GM19463 (cell line): ENCODE measurements around the gene FOSL1.

ENCODE experiments used
- ATAC-seq: cut with Tn5 transposase; IDR thresholded peaks from one replicate; pipeline ENCODE4 v1.9.1; 2021; ENCODE audit warnings: mild to moderate bottlenecking, moderate library complexity; ENCODE audit not compliant: unreplicated experiment

Gene FOSL1

DNA sequence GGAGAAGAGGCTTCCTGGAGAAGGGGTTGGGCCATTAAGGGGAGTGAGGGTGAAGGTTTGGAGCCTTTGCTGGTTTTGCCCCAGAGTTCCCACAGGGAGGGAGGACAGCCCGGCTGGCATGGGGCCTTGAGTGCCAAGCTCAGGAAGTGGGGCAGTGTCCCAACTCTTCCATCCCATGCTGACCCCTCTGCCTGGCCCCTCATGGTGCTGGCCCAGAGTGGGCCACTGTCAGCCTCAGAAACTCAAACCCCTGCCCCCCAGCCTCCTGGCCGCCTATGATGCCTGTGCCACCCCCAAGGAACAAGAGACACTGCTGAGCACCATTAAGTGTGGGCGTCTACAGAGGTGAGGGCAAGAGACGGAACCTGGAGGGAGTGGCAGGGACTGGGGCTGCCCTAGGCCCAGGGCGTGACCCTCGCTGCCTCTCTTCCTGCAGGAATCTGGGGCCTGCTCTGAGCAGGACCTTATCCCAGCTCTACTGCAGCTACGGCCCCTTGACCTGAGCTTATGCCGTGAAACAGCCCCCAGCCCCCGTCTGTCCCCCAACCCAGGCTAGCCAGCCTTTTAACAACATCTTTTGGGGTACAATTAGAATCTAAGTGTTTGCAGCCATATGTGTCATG is 34.5 kb downstream of the FOSL1 start:
- no peak for ATAC-seq

DNA sequence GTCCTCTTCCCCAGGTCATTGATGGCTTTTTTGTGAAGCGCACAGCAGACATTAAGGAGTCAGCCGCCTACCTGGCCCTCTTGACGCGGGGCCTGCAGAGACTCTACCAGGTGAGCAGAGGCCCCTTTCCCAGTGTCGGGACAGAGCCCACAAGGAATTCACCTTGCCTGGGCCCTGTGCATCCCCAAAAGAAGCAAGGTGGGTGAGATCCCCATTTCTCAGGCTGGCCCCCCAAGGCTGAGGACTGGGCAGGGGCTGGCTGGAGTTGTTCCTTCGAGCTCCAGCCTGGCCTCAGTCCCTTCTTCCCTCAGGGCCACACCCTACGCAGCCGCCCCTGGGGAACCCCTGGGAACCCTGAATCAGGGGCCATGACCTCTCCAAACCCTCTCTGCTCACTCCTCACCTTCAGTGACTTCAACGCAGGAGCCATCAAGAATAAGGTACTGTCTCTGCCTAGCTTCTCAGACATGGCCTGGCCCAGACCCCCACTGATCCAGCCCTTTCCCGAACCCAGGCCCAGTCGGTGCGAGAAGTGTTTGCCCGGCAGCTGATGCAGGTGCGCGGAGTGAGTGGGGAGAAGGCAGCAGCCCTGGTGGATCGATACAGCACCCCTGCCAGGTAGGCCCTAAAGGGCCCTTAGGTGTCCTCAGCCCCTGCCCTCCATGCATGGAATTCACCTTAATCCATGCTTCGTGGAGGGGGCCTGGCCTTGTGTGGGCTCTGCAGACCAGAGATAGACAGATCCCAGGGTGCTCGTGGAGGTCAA is 35.3 kb downstream of the FOSL1 start:
- ATAC-seq = no peak

DNA sequence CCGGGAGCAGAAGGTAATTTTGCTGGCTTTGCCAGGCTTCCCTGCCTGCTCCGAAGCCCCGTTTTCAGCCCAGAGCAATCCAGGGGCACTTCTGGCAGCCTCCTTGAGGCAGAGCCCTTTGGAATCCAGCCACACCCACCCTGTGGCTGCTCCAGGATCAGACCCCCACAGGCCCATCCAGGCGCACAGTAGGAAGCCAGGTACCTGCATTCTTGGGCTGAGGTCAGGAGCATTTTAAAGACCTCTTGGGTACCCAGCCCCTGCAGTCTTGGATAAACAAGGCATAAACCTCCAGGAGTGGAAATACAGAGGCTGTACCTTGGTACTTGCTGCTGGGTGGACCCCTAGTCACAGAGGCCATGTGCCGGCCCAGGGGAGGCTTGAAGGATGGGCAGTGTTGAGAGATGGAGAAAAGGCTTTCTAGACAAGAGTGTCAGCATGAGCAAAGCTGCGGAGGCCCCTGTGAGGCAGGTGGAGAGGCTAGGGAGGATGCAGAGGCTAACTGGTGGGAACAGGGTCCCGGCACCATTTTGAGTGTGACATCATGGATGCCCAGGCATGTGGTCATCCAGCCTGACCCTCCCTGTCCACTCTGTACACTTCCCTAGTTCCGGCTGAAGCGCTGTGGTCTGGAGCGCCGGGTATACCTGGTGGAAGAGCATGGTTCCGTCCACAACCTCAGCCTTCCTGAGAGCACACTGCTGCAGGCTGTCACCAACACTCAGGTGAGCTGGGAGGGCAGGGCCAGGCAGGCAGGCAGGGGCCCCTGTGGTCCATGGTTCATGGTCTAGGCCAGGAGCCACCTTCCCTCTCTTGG is 36.1 kb downstream of the FOSL1 start:
- ATAC-seq = no peak

DNA sequence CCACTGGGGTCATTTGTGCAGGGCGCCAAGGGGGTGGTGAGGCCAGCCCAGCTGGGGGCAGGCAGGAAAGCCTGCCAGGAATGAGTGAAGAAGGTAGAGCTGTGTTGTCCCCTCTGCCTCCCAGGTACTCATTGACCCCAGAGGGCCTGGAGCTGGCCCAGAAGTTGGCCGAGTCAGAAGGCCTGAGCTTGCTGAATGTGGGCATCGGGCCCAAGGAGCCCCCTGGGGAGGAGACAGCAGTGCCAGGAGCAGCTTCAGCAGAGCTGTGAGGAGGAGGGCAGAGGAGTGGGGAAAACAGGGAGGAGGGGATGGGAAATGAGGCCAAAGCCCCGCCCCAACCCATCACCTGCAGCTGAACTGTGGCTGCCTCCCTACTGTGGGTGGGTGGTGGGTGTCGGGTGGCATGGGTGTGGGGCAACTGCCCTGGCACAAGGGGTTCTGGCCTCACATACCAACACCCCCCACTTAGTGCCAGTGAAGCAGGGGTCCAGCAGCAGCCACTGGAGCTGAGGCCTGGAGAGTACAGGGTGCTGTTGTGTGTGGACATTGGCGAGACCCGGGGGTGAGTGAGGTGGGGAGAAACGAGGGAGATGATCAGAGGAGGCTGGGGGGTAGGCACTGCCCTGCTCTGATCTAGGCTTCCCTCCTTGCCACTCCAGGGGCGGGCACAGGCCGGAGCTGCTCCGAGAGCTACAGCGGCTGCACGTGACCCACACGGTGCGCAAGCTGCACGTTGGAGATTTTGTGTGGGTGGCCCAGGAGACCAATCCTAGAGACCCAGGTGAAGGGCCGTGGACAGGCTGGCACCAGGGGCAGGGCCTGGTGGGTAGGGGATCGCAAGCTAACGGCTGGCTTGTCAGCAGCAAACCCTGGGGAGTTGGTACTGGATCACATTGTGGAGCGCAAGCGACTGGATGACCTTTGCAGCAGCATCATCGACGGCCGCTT is 37.0 kb downstream of the FOSL1 start:
- ATAC-seq = no peak

DNA sequence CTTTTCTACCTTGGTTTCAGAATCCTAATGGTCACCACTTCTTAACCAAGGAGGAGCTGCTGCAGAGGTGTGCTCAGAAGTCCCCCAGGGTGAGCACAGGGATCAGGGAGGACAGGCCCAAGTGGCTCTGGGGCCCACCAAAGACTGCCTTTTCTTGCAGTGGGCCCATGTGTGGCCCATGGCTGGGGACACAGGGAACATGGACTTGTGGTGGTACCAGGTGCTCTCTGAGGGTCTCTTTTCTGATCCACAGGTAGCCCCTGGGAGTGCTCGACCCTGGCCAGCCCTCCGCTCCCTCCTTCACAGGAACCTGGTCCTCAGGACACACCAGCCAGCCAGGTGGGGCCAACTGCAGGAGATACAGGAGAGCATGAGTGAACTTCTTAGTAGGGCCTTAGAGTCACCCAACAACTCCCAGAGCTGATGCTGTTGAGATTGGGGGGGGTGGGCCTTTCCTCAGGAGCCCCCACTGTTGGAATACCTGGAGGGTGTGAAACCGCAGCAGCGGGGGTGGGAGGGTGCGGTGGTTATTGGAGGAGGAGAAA is 37.9 kb downstream of the FOSL1 start:
- ATAC-seq = no peak

DNA sequence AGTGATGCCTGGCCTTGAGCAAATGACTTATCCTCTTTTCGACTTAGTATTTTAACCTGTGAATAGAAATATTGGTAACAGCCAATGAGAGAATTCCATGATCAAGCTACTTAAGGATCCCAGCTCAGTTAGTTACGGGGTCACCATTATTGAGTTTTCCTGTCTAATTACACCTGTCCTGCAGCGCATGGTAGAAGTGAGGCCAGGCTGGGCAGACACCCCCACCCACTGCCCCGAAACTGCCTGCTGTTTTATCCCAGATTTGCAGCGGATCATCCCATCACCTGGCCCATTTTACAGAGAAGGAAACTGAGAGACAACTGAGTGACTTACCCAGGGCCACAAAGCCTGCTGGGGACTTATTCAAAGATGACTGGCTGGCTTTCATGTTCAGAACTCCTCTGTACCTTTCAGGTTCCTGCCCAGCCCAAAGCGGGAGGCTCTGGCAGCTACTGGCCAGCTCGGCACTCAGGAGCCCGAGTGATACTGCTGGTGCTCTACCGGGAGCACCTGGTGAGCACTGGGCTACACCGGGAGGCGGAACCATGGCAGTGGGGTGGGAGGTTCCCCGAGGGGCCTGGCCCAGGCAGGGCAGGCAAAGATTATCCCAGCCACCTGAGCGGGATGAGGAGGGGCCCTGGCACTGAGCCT is 38.5 kb downstream of the FOSL1 start:
- ATAC-seq = no peak

DNA sequence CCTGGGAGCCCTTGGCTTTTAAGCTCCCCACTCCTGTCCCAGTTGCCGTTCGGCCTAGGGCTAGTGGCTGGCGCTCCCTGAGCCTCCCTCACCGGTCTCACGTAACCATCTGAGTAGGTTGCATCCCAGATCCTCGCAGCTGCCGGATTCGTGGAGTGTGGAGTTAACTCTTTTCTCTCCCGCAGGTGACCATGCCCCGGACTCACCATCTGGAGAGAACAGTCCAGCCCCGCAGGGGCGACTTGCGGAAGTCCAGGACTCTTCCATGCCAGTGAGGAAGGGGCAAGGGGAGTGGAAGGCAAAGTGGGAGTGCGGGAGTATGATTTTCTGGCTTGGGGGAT is 39.1 kb downstream of the FOSL1 start:
- ATAC-seq = no peak

DNA sequence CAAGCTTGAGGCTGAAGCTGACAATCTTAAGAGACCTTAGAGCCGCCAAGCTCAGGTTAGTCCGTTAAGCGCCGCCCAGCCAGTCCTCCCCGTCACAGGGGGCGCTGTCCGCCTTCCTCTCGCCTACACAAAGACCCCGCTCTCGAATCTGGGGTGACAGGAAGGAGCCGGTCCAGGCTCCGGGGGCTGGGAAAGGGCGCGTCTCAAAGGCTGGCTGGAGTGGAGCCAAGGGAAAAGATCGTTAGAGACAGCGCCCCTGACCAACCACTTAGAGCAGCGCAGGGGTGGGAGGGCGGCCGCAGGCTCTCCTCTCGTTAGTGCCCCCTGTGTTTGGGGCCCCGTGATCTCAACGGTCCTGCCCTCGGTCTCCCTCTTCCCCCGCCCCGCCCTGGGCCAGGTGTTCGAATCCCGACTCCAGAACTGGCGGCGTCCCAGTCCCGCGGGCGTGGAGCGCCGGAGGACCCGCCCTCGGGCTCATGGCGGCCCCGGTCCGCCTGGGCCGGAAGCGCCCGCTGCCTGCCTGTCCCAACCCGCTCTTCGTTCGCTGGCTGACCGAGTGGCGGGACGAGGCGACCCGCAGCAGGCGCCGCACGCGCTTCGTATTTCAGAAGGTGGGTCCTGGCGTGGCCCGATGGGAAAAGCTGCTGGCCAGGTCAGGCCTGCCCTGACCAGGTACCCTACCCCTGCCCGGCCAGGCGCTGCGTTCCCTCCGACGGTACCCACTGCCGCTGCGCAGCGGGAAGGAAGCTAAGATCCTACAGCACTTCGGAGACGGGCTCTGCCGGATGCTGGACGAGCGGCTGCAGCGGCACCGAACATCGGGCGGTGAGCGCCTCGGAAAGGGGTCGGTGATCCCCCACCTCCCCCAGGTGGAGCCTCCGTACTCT is 39.7 kb downstream of the FOSL1 start, which contains the start of gene MUS81:
MUS81 (plus strand) TSS at position 156 of the 887 bp plus-strand sequence; CDS start at position 477, 321 bp downstream.
- peak; percentile 25 for ATAC-seq

DNA sequence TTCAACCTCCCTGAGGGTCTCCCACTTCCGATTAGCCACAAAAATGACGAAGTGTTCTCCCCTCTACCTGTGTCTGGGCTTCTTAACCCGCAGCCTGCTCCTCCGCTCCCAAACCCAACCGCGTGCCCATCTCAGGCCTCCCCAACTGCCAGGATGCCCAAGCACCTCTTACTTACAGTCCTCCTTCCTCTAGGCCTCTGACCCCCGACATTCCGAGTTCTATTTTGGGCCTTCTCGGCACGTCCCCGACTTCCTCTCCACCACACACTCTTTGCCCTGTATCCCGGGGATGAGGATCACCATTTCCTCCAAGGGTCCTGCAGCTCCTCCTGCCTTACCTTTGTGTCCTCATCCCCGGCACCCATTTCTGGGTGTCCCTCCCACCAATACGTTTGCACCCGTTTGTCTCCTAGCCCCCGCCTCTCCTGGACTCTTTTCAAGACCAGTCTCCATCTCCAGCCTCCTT is 40.3 kb downstream of the FOSL1 start:
- ATAC-seq = no peak

DNA sequence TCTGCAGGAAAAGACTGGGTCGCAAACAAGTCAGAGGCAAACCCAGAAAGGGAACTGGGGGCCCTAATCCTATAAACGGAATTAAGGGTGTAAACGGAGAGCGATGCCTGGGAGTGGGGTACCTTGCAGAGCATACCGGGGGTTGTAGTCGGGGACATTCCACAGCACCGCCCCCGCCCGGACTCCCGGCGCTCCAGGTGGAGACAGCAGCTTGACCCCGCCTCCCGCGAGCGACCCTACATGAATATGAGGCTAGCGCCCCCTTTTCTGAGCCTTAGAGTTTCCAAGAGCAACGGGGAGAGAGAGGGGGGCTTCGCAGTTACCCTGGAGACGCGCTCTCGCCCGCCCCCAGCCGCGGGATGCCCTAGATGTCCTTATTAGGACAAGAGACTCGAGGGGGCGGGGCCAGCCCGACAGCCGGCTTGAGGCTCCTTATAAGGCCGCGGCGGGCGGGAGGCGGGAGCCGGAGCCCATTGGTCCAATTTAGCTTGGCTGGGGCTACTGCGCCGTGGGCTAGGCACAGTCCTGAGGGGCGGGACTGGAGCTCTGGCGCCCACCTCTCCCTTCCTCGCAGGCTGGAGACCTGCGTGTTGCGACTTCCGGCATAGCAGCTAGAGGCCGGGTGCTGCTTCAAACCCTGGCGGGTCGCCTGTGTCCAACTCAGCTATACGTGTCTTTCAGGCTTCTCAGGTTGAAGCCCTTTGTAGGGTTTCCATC is 40.9 kb downstream of the FOSL1 start:
- peak; percentile 57 for ATAC-seq

DNA sequence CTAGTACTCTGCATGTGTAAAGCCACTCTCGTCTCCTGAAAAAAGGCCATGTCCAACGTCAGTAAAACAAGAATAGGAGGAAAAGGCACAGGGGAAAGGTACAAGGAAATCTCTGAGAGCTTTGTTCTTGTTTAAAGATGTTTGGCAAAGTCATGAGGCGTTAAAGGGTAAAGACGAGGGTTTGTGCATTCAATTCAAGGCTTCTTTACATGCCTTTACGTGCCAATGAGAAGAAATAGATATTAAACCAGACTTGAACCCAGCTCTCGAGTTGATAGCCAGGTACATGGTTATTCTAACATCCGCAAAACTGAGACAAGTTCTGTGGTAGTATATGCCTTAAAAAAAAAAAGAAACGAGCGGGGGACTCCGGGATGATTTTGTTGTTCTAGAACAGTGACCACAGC is 41.5 kb downstream of the FOSL1 start:
- no peak for ATAC-seq

DNA sequence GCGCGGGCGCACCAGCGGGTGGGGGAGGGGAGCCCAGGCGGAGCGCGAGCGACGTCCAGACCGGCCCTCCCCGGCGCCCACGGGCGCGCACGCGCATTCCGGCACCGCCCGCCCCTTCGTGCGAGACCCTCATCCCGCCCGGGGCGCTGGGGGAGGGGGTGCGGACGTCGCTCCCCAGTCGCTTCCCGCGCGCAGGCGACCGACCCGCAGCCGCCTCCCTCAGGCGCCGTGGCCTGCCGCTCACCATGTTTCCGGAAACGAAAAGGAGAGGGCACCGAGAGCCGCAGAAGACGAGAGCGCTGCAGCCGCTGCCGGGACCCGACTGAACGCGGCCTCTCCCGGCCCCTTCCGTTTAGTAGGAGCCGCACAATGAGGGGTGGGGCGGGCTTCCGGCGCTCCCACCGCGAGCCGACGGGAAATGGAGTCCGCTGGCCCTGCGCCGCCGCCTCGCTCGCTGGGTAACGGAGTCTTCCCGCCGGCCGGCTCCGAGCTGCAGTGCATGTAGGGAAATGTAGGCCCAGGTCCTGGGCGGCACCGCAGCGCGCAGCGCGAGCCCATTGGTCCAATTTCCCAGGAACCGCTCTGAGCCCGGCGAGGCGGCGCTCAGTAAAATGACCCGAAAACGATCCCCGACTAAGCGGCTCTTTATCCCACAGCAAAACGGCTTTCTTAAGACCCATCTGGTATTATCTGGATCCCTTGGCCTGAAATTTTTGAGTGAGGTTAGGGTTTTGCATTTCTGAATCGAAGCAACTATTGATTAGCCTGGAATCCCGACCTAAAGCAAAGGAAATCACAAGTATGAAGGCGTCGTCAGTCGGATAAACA is 42.1 kb downstream of the FOSL1 start, which contains the start of gene CFL1:
CFL1 (minus strand) TSS at position 328 of the 828 bp plus-strand sequence; CDS start at position 247, 81 bp downstream.
- ATAC-seq = peak; percentile 42

DNA sequence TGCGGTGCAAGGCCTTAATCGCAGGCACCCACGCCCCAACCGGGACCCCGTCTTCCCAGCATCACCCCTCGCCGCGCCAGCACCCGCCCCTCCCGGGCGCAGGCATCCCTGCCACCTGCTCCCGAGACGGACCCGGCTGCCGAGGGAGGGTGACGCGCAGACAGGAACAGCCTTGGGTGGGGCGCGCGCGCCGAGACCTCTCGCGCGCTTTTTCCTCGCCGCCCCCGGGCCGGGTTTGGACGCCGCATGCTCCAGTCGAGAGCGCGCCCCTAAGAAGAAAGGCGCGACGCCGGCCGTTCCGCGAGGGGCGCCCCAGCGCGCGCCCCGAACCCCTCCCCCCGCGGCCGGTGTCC is 42.7 kb downstream of the FOSL1 start:
- no peak for ATAC-seq

DNA sequence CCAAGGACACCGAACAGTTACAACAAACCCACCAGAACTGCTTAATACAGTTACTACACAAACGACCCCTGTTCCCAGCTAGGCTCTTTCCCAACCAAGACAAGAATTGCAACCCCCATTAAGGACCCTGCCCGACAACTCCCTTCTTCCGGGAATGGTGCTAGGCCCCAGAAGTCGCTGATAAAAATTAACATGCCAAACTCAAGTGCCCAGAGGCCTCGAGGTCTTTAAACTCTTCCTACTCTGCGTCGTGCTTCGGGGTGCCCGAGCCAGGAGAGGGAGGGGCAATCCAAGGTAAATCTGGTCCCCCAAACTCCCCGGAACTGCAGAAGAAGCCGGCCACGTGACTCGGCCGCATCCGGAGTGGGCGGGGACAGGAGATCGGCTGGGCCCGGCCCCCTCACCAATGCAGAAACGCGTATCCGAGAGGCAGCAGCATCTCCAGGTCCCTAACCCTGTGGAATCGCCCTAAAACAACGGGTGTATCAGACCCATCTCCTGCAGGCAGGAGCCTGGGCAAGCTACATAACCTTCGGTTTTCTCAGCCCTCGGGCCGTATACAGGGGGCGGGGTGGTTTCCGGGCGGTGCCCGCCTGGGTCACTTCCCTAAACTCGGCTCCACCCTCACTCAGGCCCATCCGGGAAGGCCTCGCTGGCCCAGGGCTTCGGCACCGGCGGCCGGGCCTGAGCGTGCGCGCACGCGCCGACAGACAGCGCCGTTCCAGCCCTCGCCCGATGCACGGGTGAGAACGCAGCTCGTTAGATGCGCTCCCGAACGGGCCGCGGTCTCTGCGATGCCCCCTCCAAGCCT is 43.3 kb downstream of the FOSL1 start:
- ATAC-seq = peak; percentile 20

DNA sequence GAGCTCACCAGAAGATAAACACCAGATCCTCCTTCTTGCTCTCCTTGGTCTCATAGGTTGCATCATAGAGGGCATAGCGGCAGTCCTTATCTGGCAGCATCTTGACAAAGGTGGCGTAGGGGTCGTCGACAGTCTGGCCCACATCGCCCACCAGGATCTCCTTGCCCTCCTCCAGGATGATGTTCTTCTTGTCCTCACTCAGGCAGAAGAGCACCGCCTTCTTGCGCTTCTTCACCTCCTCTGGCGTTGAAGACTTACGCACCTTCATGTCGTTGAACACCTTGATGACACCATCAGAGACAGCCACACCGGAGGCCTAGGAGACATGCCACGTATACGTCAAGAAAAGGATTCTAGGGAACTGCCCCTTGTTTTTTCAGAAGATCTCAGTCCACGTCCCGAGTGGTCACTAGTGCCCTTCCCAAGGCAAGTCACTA is 44.2 kb downstream of the FOSL1 start:
- ATAC-seq = no peak
